Suprapubic skin (tissue), 4 donors: ENCODE data around the gene MOSPD2. TPM values are rescaled to one million over a fixed set of nuclear protein-coding genes. Genes with fewer than 3 reads are reported as not detected.

Experiments
- DNase-seq, 2 donors: peaks; one replicate each; pipeline ENCODE4 v3.0.0-alpha.2; 2019; ENCODE audit warnings: low spot score in 2 of 2
- H3K27ac ChIP-seq: fragments of 200-600 bp; sonication (generic); one replicate; pipeline ENCODE4 v1.5.1; 2019
- H3K27me3 ChIP-seq: fragments of 200-600 bp; sonication (generic); one replicate; pipeline ENCODE4 v1.5.1; 2019
- H3K36me3 ChIP-seq: fragments of 200-600 bp; sonication (generic); one replicate; pipeline ENCODE4 v1.5.1; 2019
- H3K4me1 ChIP-seq: fragments of 200-600 bp; sonication (generic); one replicate; pipeline ENCODE4 v1.5.1; 2019
- H3K4me3 ChIP-seq: fragments of 200-600 bp; sonication (generic); one replicate; pipeline ENCODE4 v1.5.1; 2019; ENCODE audit warnings: mild to moderate bottlenecking
- H3K9me3 ChIP-seq: fragments of 200-600 bp; sonication (generic); one replicate; pipeline ENCODE4 v1.5.1; 2019
- EP300 ChIP-seq: sonication (generic); formaldehyde crosslinking; IDR thresholded peaks from one replicate; pipeline ENCODE4 v1.6.1; 2017; ENCODE audit warnings: antibody characterized with exemption
- POLR2A ChIP-seq, 2 donors: fragments of 450-650 bp; IDR thresholded peaks; one replicate each; pipeline ENCODE4 v1.6.1; 2017; ENCODE audit warnings: antibody characterized with exemption in 2 of 2, mild to moderate bottlenecking in 2 of 2, moderate library complexity in 2 of 2
- POLR2AphosphoS5 ChIP-seq, 3 donors: sonication (generic); formaldehyde crosslinking; IDR thresholded peaks; one replicate each; pipeline ENCODE4 v1.6.1; 2017; ENCODE audit warnings: antibody characterized with exemption in 3 of 3
- WGBS: methylation state at CpG from one replicate; pipeline ENCODE4 v1.1.5; 2018; 5-methylcytosine and 5-hydroxymethylcytosine counted together
- total RNA-seq, 4 donors: library from RNA; depleted of rRNA; stranded (reverse); fragments of >200 nt; gene quantifications; one replicate each; pipeline ENCODE4 v1.1.0, GENCODE V29; 2016
- TF ChIP-seq, protein P1 (sequence below), 2 donors: fragments of 200-600 bp in 1 of 2; fragments of 450-650 bp in 1 of 2; sonication (generic) in 1 of 2; IDR thresholded peaks; one replicate each; pipeline ENCODE4 v1.5.1; 2016 to 2019; ENCODE audit warnings: antibody characterized with exemption in 2 of 2, mild to moderate bottlenecking in 1 of 2, moderate library complexity in 1 of 2

MOSPD2 gene
- 10 to 100 TPM; 15.9 to 56.8 (median 25.0) TPM for total RNA-seq

- WGBS, result 37% methylated on average over 42 of the region's 78 CpGs
- Histone ChIP-seq H3K4me1 (peaks cover 6% of the 10 kb centered on the region), H3K9me3 (no peaks in the 10 kb centered on the region), H3K4me3 (peak within 1 kb of the TSS; percentile 77), H3K27ac (peak within 1 kb of the TSS; percentile 83), H3K27me3 (no peaks in the 10 kb centered on the region), H3K36me3 (no peaks in the 10 kb centered on the region)
- TF ChIP-seq, protein P1, sequence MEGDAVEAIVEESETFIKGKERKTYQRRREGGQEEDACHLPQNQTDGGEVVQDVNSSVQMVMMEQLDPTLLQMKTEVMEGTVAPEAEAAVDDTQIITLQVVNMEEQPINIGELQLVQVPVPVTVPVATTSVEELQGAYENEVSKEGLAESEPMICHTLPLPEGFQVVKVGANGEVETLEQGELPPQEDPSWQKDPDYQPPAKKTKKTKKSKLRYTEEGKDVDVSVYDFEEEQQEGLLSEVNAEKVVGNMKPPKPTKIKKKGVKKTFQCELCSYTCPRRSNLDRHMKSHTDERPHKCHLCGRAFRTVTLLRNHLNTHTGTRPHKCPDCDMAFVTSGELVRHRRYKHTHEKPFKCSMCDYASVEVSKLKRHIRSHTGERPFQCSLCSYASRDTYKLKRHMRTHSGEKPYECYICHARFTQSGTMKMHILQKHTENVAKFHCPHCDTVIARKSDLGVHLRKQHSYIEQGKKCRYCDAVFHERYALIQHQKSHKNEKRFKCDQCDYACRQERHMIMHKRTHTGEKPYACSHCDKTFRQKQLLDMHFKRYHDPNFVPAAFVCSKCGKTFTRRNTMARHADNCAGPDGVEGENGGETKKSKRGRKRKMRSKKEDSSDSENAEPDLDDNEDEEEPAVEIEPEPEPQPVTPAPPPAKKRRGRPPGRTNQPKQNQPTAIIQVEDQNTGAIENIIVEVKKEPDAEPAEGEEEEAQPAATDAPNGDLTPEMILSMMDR (IDR thresholded peaks at IDR 0.05), result no peak
- TF ChIP-seq EP300 (no peak), POLR2AphosphoS5 (IDR thresholded peaks at IDR 0.05) (no peak), POLR2A (IDR thresholded peaks at IDR 0.05) (no peak)
- peak; percentile 92 to 94 for DNase-seq
Measured at GRCh38 chrX:14872851-14873675, at the start of gene MOSPD2, which contains the start of gene FANCB. Gene MOSPD2 (plus strand): TSS chrX:14873421. CDS start chrX:14873529, 108 bp downstream. Gene FANCB (minus strand): TSS chrX:14873069. CDS start chrX:14865510, 7,559 bp downstream.

GRCh38 chrX:14825851-14826250 is 47.4 kb upstream of the MOSPD2 start:
- Histone ChIP-seq H3K4me1 (no peaks in the 10 kb centered on the region), H3K4me3 (no peak overlapping the region), H3K27me3 (no peaks in the 10 kb centered on the region), H3K9me3 (no peaks in the 10 kb centered on the region), H3K27ac (no peak overlapping the region), H3K36me3 (no peaks in the 10 kb centered on the region)
- DNase-seq, result no peak
- TF ChIP-seq EP300 (no peak), POLR2A (IDR thresholded peaks at IDR 0.05) (no peak), POLR2AphosphoS5 (IDR thresholded peaks at IDR 0.05) (no peak)
- TF ChIP-seq, protein P1 (IDR thresholded peaks at IDR 0.05), result no peak

GRCh38 chrX:14826319-14826718 is 46.9 kb upstream of the MOSPD2 start:
- H3K9me3 ChIP-seq, result no peaks in the 10 kb centered on the region
- 58% methylated on average over 3 of the region's 3 CpGs for WGBS
- no peak overlapping the region for H3K27ac ChIP-seq
- no peaks in the 10 kb centered on the region for H3K4me1 ChIP-seq
- H3K4me3 ChIP-seq, result no peak overlapping the region
- no peak for DNase-seq
- no peaks in the 10 kb centered on the region for H3K27me3 ChIP-seq
- H3K36me3 ChIP-seq, result no peaks in the 10 kb centered on the region
- TF ChIP-seq, protein P1 (IDR thresholded peaks at IDR 0.05), result no peak
- no peak for TF ChIP-seq EP300
- TF ChIP-seq POLR2AphosphoS5 (IDR thresholded peaks at IDR 0.05), result no peak
- no peak for TF ChIP-seq POLR2A (IDR thresholded peaks at IDR 0.05)

DNA sequence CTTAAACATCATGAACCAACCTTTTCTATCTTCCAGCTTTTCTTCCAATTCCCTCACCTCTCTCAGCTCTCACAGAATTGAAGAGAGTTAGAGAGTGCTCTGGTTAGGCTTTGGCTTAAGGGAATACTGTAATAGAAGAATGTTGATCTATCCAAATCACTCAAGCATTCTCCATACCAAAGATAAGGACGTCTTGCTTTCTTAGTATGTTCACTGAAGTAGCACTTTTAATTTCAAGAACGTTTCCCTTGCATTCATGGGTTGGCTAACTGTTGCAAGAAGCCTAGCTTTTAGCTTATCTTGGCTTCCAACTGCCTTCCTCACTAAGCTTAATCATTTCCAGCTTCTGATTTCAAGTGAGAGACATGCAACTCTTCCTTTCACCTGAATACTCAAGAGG is 43.6 kb upstream of the MOSPD2 start:
- no peaks in the 10 kb centered on the region for H3K27me3 ChIP-seq
- 60% methylated on average over 2 of the region's 2 CpGs for WGBS
- no peak overlapping the region for H3K4me3 ChIP-seq
- no peak overlapping the region for H3K27ac ChIP-seq
- no peaks in the 10 kb centered on the region for H3K9me3 ChIP-seq
- no peak for DNase-seq
- no peak for TF ChIP-seq POLR2A (IDR thresholded peaks at IDR 0.05)
- H3K36me3 ChIP-seq, result no peaks in the 10 kb centered on the region
- H3K4me1 ChIP-seq, result no peaks in the 10 kb centered on the region

DNA sequence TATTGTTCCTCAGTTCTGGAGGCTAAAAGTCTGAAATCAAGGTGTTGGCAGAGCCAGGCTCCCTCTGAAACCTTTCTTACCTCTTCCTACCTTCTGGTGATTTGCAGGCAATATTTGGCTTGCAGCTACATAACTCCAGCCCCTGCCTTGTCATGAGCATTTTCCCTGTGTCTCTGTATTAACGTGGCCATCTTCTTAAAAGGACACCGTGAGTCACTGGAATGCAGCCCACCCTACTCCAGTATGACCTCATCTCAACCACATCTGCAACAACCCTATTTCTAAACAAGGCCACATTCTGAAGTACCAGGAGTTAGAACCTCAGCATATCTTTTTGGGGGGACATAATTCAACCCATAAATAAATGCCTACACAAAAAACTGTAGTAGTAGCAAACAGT is 41.1 kb upstream of the MOSPD2 start:
- Histone ChIP-seq H3K27ac (no peak overlapping the region), H3K4me3 (no peak overlapping the region), H3K4me1 (no peaks in the 10 kb centered on the region), H3K36me3 (no peaks in the 10 kb centered on the region), H3K9me3 (no peaks in the 10 kb centered on the region), H3K27me3 (no peaks in the 10 kb centered on the region)
- TF ChIP-seq, protein P1 (IDR thresholded peaks at IDR 0.05), result no peak
- no peak for TF ChIP-seq POLR2AphosphoS5 (IDR thresholded peaks at IDR 0.05)
- no peak for TF ChIP-seq EP300
- no peak for TF ChIP-seq POLR2A (IDR thresholded peaks at IDR 0.05)
- WGBS, result 43% methylated on average over 2 of the region's 2 CpGs
- no peak for DNase-seq
